ENCODE measurements around the gene GPR25.

Gene GPR25

DNA sequence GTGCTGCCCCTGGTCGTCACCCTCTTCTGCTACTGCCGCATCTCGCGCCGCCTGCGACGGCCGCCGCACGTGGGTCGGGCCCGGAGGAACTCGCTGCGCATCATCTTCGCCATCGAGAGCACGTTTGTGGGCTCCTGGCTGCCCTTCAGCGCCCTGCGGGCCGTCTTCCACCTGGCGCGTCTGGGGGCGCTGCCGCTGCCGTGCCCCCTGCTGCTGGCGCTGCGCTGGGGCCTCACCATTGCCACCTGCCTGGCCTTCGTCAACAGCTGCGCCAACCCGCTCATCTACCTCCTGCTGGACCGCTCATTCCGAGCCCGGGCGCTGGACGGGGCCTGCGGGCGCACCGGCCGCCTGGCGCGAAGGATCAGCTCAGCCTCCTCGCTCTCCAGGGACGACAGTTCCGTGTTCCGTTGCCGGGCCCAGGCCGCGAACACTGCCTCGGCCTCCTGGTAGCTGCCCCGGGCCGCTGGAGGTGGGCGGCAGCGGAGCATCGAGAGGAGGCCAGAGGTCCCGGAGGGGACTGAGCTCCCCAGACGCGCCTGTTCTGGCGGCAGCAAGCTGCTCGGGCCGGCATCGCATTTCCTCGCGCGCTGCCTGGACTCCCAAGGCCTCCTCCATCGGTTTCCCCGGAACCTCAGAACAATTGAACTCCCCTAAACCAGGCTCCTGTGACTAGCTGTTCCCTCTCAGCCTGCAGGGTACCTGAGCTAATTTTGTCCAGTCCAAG is 1.1 kb downstream of the GPR25 start:
- no peak for DNase-seq

DNA sequence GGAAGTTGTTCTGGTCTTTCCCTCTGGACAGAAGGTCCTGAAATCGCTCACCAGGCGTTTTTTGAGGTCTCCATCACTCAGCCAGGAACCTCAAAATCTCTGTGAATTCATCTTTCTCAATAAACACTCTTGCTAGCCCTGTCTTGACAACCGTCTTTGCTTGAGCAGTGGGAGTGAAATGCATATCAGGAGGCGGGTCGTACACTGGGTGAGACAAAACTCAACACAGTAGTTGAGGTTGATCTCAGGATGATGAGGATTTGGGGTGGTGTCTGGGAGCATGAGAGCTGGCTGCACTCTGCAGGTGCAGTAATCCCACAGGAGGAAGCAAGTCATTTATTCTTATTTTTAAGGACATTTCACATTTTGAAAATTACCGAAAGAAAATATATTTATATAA is 1.9 kb downstream of the GPR25 start:
- no peak for DNase-seq

DNA sequence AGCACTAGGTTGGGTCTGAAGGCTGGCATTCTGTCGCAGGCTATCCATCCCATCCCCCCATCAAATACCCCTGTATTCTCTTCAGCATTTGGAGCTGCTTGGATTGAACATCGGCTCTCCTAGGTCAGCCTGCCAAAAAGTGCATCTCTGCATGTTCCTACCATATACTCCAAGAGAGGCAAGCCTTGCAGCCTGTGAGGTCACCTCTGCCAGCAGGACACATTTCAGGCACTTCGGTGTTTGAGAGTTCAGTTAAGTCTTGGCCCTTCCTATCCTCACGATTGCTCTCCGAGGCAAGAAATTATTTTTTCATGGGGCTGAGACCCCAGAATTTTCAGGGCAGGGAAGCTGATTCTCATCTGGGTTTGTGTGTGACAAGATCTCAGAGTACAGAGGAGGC is 2.6 kb downstream of the GPR25 start:
- DNase-seq = no peak

- DNase-seq = no peak
These were observed 4.2 kb downstream of the GPR25 start for GRCh38 chr1:200877010-200877409.

- DNase-seq = no peak
These were observed 5.2 kb downstream of the GPR25 start for GRCh38 chr1:200877839-200878551.

DNA sequence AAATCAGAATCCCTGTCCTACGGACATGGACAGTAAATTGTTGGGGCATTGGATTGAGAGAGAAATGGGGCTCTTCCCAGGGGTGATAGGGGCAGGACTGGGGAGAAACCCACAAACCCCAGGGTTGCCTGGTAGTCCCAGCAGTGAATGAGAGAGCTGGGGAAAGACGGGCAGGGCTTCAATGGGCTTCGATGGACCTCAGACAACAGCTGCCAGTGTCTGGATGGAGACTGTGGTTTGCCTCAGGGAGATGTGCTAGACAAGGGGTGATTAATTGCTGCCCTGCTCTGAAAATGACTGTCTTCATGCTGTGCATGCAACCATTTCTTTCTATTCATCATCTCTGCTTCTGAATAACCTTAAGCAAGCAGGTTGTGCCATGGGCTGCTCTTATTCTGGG is 7.4 kb downstream of the GPR25 start:
- DNase-seq = no peak

GRCh38 chr1:200883118-200883517 is 10.3 kb downstream of the GPR25 start:
- DNase-seq = no peak

DNA sequence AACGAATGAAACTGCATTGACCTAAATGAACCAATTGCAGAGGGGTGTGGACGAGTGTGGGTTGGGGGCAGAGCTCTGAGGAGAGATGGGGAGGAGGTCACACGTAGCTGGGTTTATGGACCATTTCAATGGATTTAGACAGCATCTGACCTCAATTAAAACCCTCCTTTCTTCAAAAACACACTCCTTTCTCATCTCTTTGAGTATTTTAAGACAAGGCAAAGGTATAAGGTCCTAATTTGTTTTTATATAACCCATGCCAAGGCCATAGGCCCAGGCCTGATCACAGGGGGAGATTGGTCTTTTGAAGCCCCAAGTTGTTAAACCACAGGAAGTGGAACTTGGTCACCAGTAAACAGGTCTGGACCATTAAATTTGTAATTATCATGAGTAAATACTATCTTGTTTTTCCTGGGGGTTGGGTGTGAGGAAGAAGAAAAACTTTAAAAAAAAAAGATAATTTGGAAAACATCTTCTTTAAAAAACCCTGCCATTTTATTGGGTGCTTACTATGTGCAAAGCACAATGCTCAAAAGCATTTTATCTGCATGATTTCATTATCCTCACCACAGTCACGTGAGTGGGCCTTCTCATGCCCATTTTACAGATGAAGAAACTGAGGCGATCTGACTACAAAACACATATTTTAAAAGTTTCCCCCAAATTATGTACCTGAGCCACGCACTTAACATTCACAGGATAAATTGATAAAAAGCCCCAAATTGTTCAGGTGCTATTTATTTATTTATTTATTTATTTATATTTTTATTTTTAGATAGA is 13.0 kb downstream of the GPR25 start:
- no peak for DNase-seq

DNA sequence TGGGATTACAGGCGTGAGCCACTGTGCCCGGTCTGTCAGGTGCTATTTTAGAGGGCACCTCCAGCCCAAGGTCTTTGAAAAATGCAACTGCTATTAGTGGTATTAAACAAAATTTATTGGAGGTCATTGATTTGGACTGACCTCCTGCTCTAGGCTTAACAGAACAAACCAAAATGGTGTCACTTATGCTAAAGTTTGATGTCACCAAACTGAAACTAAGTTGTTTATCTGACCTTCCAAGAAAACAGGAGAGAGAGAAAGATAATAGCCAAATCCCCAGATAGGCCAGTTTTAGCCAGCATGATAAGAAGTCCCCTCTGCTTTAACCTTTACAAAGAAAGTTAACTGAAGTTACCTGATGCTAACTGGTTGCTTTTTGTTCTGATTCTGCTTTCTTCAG is 13.8 kb downstream of the GPR25 start:
- DNase-seq = no peak

- no peak for DNase-seq
These were observed 14.3 kb downstream of the GPR25 start for GRCh38 chr1:200887036-200887435.

DNA sequence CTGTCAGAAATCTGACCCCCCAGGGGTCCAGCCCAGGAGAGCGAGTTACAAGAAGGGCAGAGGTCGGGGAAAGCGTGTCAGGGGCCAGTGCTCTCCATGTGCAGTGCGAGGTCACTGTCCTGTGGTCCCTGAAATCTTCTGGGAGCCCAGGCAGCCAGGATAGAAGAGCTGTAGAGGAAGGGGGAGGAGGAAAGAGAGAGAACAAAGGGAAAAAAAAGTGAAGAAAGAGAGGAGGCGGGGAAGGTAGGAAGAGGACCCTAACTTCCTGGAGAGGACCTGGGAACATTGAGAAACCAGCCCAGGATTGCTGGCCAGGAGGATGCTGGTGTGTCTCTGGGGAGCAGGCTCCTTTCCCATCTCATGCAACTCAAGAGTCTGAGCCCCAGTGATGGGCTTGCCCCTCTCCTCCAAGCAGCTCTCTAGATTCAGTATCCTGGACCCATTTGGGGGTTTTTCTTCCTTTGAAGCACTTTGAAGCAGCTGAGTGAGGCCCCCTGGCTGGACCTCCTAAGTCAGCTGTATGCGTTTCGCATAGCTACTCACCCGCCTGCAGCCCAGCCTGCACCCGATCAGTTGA is 15.1 kb downstream of the GPR25 start:
- DNase-seq = no peak

DNA sequence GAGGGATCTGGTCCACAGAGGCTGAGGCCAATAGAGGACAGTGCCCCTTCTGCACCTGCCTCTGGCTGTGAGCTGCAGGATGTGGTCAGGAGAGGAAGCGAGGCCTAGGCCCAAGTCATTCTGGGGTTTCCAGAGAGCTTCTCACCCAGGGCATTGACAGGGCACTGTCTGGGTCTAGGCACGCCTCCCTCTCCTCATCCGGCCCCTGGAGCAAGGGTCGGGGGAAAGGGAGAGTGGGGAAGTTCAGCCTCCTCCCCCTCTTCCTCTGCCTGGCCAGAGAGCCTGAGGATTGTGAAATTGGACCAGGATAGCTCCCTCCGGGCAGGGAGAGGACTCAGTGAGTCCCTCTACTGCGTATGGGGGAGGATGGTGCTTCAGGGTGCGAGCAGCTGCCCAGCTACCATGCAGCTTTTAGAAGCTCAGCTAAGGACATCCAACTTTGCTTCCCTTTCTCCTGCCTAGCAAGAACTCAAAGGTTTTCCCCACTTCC is 15.6 kb downstream of the GPR25 start:
- no peak for DNase-seq

GRCh38 chr1:200889571-200889970 is 16.8 kb downstream of the GPR25 start:
- no peak for DNase-seq

DNA sequence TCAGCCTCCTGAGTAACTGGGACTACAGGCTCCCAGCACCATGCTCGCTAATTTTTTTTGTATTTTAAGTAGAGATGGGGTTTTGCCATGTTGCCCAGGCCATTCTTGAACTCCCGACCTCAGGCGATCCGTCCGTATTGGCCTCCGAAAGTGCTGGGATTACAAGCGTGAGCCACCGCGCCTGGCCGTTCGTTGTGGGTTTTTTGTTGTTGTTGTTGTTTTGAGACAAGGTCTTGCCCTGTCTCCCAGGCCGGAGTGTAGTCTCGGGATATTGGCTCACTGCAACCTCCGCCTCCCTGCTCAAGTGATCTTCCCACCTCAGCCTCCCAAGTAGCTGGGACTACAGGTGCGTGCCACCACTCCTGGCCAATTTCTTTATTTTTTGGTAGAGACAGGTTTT is 17.2 kb downstream of the GPR25 start:
- DNase-seq = no peak

DNA sequence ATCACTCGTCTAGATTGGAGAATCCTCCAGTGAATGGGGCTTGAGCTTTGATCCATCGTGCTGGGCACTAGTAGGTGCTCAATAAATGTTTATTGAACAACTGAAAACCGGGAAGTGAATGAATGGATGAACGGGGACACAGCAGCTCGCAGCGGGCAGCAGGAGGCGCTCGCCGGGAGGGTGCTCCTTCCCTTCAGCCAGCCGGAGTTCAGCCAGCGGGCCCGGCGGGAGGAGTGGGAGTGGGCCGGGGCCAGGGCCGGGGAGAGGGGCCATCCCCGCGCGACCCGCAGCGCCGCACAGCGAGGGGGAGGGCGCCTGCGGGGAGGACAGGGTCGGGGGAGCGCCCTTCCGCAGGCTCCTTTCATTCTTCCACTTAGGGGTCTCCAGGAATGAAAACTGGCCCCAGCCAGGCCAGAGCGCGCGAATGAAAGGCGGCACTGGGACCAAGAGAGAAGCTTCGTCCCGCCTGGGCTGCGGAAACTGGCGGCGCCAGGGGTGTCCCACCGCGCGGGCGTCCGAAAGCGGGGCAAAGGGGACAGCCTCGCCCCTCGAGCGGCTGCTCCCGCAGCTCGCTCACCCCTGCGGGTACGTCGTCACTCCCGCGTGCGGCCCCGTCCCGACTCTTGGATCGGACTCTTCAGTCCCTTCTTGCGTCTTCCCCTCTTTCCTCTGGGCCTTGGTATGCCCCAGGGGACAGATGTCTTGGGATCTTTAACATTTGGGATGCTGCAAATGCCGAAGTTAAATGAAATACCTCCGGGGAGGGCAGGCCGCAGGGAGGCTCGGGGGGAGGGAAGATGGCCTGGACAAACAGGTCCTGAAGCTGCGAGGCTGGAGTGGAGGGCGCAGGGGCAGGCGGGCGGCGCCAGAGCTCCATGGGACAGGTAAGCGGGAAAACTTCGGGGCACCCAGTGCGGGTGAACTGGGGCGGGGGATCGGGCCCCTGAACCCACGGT is 18.3 kb downstream of the GPR25 start:
- peak; percentile 60 for DNase-seq

- no peak for DNase-seq
These were observed 19.0 kb downstream of the GPR25 start for GRCh38 chr1:200891774-200892157.

GRCh38 chr1:200892546-200892945 is 19.8 kb downstream of the GPR25 start:
- DNase-seq = no peak

- DNase-seq = no peak
These were observed 20.2 kb downstream of the GPR25 start for GRCh38 chr1:200892958-200893357.

DNA sequence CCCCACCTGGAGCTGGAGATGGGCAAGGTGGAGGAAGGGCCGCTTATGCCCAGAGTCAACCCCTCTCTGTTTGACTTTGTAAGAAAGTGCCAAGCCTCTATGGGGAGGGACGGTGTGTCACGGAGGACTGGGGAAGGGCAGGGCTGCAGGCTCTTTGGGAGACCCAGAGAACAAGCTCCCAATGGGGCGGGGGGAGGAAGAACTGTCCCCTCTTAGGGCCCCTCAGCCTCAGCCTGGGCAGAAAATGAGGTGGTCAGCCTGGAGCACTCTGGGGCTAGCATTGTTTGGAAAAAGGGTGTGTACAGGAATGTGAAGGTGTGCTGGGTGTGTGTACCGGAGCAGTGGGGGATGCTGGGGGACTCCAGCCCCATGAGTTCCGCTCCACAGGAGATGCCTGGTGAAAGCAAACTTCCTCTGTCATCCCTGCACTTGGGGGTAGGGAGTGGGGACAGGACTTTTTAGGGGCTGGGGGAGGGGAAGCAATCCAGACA is 20.7 kb downstream of the GPR25 start:
- DNase-seq = no peak

- no peak for DNase-seq
These were observed 22.1 kb downstream of the GPR25 start, which contains the start of gene INAVA for GRCh38 chr1:200894712-200895442. TSS of gene INAVA (plus strand) at chr1:200894900. CDS start at chr1:200898401, 3,501 bp downstream.

DNA sequence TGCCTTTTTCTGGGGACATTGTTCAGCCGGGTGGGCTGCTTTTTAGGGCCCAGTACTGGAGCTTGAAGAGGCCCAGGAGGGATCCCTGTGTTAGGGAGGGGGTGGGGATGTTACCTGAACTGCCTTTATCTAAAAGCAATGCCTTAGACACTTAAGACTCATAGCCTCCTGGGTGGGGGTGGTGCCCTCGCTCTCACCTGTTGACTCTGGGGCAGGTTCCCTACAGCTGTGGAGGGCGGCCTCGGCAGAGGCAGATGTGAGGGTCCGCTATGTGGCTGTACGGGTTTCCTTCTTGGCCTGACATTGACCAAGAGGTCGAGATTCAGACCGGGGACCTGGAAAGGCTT is 22.6 kb downstream of the GPR25 start:
- DNase-seq = no peak

Measured in right hindlimb (tissue), 1 donor.